ENCODE results near the gene SLC4A2.
A peak's percentile ranks its signal among the peaks of the same experiment; 100 is the strongest.

The SLC4A2 gene

DNA sequence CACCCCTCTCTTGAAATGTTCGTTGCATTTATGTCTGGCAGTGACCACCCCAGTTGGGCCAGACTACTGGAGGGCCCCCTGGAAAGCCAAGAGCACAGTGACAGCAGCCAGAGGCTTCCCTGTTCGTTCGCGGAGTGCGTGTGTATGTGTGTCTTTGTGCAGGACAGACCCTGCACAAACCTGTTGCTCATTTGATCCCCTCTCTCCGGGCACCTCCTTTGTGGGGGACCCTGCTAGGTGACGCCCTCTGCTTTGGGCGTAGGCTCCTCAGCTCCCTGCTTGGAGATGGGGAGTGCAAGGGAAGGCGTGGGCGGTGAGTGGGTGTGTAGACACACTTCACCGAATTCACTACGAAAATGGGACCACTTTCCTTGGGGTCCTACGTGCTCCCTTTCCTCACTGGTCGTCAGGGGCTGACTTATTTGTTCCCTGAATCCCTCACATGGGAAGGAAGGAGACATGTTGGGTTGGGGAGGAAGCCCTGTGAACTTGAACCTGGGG, 65.6 kb downstream of the SLC4A2 start:
- H3K9me3 ChIP-seq (ENCODE audit: control insufficient read depth in 1 of 2, low read length in 2 of 2) = no peaks in the 10 kb centered on the region
- peaks cover 0 to 3% of the 10 kb centered on the region in 2 donors for H3K4me1 ChIP-seq (ENCODE audit: control insufficient read depth in 1 of 2, insufficient read depth in 2 of 2, low read length in 2 of 2)
- no peak overlapping the region for H3K27ac ChIP-seq (ENCODE audit: low read length)
- peak overlapping the region in 1 of 2 donors; percentile 60 for H3K4me3 ChIP-seq (ENCODE audit: low read depth in 1 of 2, low read length in 2 of 2)
- no peaks in the 10 kb centered on the region for H3K27me3 ChIP-seq (ENCODE audit: low read depth, low read length)
- peaks cover 17 to 69% of the 10 kb centered on the region in 2 donors for H3K36me3 ChIP-seq (ENCODE audit: control insufficient read depth in 1 of 2, insufficient read depth in 2 of 2, low read length in 2 of 2)

DNA sequence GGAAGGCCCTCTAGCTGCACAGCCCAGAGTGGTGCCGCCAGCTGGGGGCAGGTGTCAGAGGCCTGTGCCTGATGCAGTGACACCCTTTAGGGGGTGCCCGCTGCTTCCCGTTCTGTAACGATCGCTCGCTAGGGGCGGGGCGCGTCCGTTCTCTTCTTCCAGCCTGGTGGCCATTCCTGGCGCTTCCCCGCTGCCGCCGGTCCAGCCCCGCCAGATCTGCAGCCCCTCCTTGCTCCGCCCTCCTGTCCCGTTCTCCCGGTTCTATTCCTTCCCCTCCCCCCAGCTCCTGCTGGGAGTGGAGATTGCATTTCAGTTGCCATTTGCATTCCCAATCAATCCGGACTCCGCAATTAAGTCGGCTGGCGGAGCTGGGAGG, 66.1 kb downstream of the SLC4A2 start:
- H3K36me3 ChIP-seq (ENCODE audit: control insufficient read depth in 1 of 2, insufficient read depth in 2 of 2, low read length in 2 of 2) = peaks cover 17 to 69% of the 10 kb centered on the region in 2 donors
- H3K27ac ChIP-seq (ENCODE audit: low read length) = no peak overlapping the region
- H3K4me3 ChIP-seq (ENCODE audit: low read depth in 1 of 2, low read length in 2 of 2) = peak overlapping the region; percentile 42 to 60

DNA sequence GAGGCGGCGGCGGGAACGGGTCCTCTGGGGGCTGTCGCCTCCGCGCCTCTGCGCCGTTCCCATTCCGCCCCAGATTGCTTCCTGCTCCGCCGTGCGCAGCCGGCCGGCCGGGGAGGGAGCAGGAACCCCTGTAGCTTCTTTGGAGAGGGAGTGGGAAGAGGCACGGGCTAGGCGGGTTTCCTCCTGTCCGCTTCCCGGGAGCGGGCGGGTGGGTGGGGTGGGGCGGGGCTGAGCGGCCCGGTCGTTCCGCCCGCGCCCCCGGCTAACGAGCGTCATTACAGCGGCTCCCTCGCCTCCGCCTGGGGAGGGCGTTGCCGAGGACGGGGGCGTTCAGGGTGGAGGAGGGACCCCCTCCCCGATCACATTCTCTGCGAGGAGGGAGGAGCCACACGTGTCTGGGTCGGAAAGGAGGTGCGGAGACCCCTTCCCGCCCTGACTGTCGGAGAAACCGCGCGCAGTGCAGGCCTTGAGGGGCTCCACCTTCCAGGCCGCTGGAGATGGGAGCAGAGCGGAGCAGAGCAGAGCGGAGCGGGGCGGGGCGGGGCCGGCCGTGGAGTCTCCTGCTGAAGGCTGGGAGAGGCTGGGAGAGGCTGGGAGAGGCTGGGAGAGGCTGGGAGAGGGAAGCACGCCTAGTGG, 66.6 kb downstream of the SLC4A2 start:
- Histone ChIP-seq H3K4me3 (ENCODE audit: low read depth in 1 of 2, low read length in 2 of 2) (peak overlapping the region; percentile 42 to 60), H3K27me3 (ENCODE audit: low read depth, low read length) (no peaks in the 10 kb centered on the region), H3K27ac (ENCODE audit: low read length) (no peak overlapping the region), H3K36me3 (ENCODE audit: control insufficient read depth in 1 of 2, insufficient read depth in 2 of 2, low read length in 2 of 2) (peaks cover 17 to 67% of the 10 kb centered on the region in 2 donors), H3K9me3 (ENCODE audit: control insufficient read depth in 1 of 2, low read length in 2 of 2) (no peaks in the 10 kb centered on the region), H3K4me1 (ENCODE audit: control insufficient read depth in 1 of 2, insufficient read depth in 2 of 2, low read length in 2 of 2) (peaks cover 0 to 3% of the 10 kb centered on the region in 2 donors)

More for the DNA sequence above, 66.1 kb downstream of the SLC4A2 start:
- Histone ChIP-seq H3K9me3 (ENCODE audit: control insufficient read depth in 1 of 2, low read length in 2 of 2) (no peaks in the 10 kb centered on the region), H3K27me3 (ENCODE audit: low read depth, low read length) (no peaks in the 10 kb centered on the region), H3K4me1 (ENCODE audit: control insufficient read depth in 1 of 2, insufficient read depth in 2 of 2, low read length in 2 of 2) (peaks cover 0 to 3% of the 10 kb centered on the region in 2 donors)

Measured in muscle layer of duodenum (tissue), 2 donors.